ENCODE measurements around the gene SQSTM1. TPM values are rescaled to one million over a fixed set of nuclear protein-coding genes. Genes with fewer than 3 reads are reported as not detected.

Gene SQSTM1
- total RNA-seq, 3 donors from 2014 or later (not counting 1 experiment from before 2014, with no cell fraction given) = 474 to 707 (median 657) TPM

- peaks cover 28 to 45% of the 10 kb centered on the region in 2 donors for H3K4me1 Mint-ChIP-seq
Observed at GRCh38 chr5:179818746-179819295, 1.9 kb upstream of the SQSTM1 start.

GRCh38 chr5:179819296-179820126 lies 1.2 kb upstream of the SQSTM1 start:
- Mint-ChIP-seq H3K4me3 (peak overlapping the region; percentile 84), H3K27ac (peak overlapping the region; percentile 97 to 98), H3K4me1 (peaks cover 34 to 51% of the 10 kb centered on the region in 2 donors), H3K36me3 (peaks cover 2% of the 10 kb centered on the region), H3K27me3 (ENCODE audit: low read depth in 2 of 2) (peaks cover 0 to 3% of the 10 kb centered on the region in 2 donors), H3K9me3 (no peaks in the 10 kb centered on the region)
- Histone ChIP-seq H3K36me3 (ENCODE audit: control insufficient read depth, insufficient read depth, low read length) (peaks cover 14% of the 10 kb centered on the region), H3K27ac (ENCODE audit: low read length) (peak overlapping the region; percentile 100), H3K4me1 (ENCODE audit: control insufficient read depth, insufficient read depth, low read length) (peaks cover 64% of the 10 kb centered on the region), H3K9me3 (ENCODE audit: control insufficient read depth, insufficient read depth, low read length) (no peaks in the 10 kb centered on the region), H3K4me3 (ENCODE audit: low read length) (peak overlapping the region; percentile 50), H3K27me3 (ENCODE audit: control insufficient read depth, insufficient read depth, low read length) (no peaks in the 10 kb centered on the region)
- no peak for TF ChIP-seq CTCF (IDR thresholded peaks at IDR 0.05)
- ATAC-seq = peak; percentile 15 to 34 (median 26)
- intact Hi-C loops (cut with micrococcal nuclease) = loop anchor here (1.0 to 2.0 kb wide), 4 partner anchors 8 to 196 kb away; partner anchors contain the start of genes HNRNPH1, MAML1 and MGAT4B
- peak; percentile 65 to 71 for DNase-seq
- WGBS (ENCODE audit: insufficient coverage) = 29% methylated on average over 23 of the region's 26 CpGs

More at GRCh38 chr5:179818746-179819295, 1.9 kb upstream of the SQSTM1 start:
- peak overlapping the region; percentile 97 to 98 for H3K27ac Mint-ChIP-seq
- peak overlapping the region; percentile 100 for H3K27ac ChIP-seq (ENCODE audit: low read length)
- H3K9me3 ChIP-seq (ENCODE audit: control insufficient read depth, insufficient read depth, low read length) = no peaks in the 10 kb centered on the region
- no peaks in the 10 kb centered on the region for H3K27me3 ChIP-seq (ENCODE audit: control insufficient read depth, insufficient read depth, low read length)
- no peaks in the 10 kb centered on the region for H3K36me3 Mint-ChIP-seq
- H3K4me1 ChIP-seq (ENCODE audit: control insufficient read depth, insufficient read depth, low read length) = peaks cover 62% of the 10 kb centered on the region
- peak; percentile 95 to 98 for DNase-seq
- WGBS (ENCODE audit: insufficient coverage) = 2% methylated on average over 35 of the region's 35 CpGs
- H3K27me3 Mint-ChIP-seq (ENCODE audit: low read depth in 2 of 2) = peaks cover 0 to 3% of the 10 kb centered on the region in 2 donors
- H3K4me3 ChIP-seq (ENCODE audit: low read length) = peak overlapping the region; percentile 50
- ATAC-seq = peak; percentile 59 to 81 (median 72)
- peaks cover 7% of the 10 kb centered on the region for H3K36me3 ChIP-seq (ENCODE audit: control insufficient read depth, insufficient read depth, low read length)
- H3K4me3 Mint-ChIP-seq = peak overlapping the region; percentile 88
- intact Hi-C loops (cut with micrococcal nuclease) = loop anchor here (1.0 kb wide), 2 partner anchors 87 to 196 kb away; partner anchors contain the start of genes HNRNPH1 and MAML1
- H3K9me3 Mint-ChIP-seq = no peaks in the 10 kb centered on the region
- TF ChIP-seq CTCF (IDR thresholded peaks at IDR 0.05) = no peak

GRCh38 chr5:179820127-179820482 lies 600 bp upstream of the SQSTM1 start:
- Mint-ChIP-seq H3K27me3 (ENCODE audit: low read depth in 2 of 2) (peaks cover 0 to 3% of the 10 kb centered on the region in 2 donors), H3K36me3 (peaks cover 7% of the 10 kb centered on the region), H3K4me1 (peaks cover 38 to 57% of the 10 kb centered on the region in 2 donors), H3K4me3 (peak overlapping the region; percentile 84), H3K9me3 (no peaks in the 10 kb centered on the region), H3K27ac (peak overlapping the region; percentile 97 to 98)
- no peak for TF ChIP-seq CTCF (IDR thresholded peaks at IDR 0.05)
- Histone ChIP-seq H3K27me3 (ENCODE audit: control insufficient read depth, insufficient read depth, low read length) (no peaks in the 10 kb centered on the region), H3K36me3 (ENCODE audit: control insufficient read depth, insufficient read depth, low read length) (peaks cover 20% of the 10 kb centered on the region), H3K4me3 (ENCODE audit: low read length) (peak overlapping the region; percentile 96), H3K9me3 (ENCODE audit: control insufficient read depth, insufficient read depth, low read length) (no peaks in the 10 kb centered on the region), H3K27ac (ENCODE audit: low read length) (peak overlapping the region; percentile 100), H3K4me1 (ENCODE audit: control insufficient read depth, insufficient read depth, low read length) (peaks cover 64% of the 10 kb centered on the region)
- intact Hi-C loops (cut with micrococcal nuclease) = loop anchor here (1.0 to 2.0 kb wide), 2 partner anchors 9 to 13 kb away; partner anchors contain the start of gene MGAT4B
- ATAC-seq (no peak), DNase-seq (peak in 1 of 2 donors; percentile 45)
- WGBS (ENCODE audit: insufficient coverage) = 52% methylated on average over 12 of the region's 12 CpGs
